A673 (cell line): ENCODE results near the gene MAML3. TPM values are rescaled to one million over a fixed set of nuclear protein-coding genes. Genes with fewer than 3 reads are reported as not detected.

Experiments
- BruUV-seq: library from RNA; stranded (reverse); fragments of 400-500 nt; replicated peaks from 2 replicates; lab custom pipeline; 2021; lab: Mats Ljungman, UMichigan
- CTCF ChIA-PET: fragments of 300-600 bp; sonication (Branson Sonifier 250); formaldehyde crosslinking; loops from one replicate; lab custom pipeline; 2022; ENCODE audit warnings: antibody characterized with exemption; lab: Charles Lee
- POLR2A ChIA-PET: fragments of 300-600 bp; sonication (Branson Sonifier 250); formaldehyde crosslinking; loops from one replicate; lab custom pipeline; 2022; ENCODE audit warnings: antibody characterized with exemption; ENCODE audit not compliant: low non-redundant PET; lab: Charles Lee
- DNase-seq: peaks from one replicate; pipeline ENCODE4 v3.0.0-alpha.2; 2015; ENCODE audit warnings: low spot score
- H3K27ac ChIP-seq: fragments of 200-600 bp; sonication (generic); 2 replicates; pipeline ENCODE4 v1.5.1; 2016; ENCODE audit warnings: mixed run types, low read depth, mild to moderate bottlenecking, mixed read lengths, antibody characterized with exemption, low read length; ENCODE audit not compliant: poor library complexity, severe bottlenecking
- H3K27me3 ChIP-seq: fragments of 200-600 bp; sonication (generic); replicated peaks from 2 replicates; pipeline ENCODE4 v1.6.1; 2017; ENCODE audit warnings: mixed run types, low read depth, mild to moderate bottlenecking, mixed read lengths, antibody characterized with exemption, low read length; ENCODE audit not compliant: insufficient read depth, poor library complexity
- H3K36me3 ChIP-seq: fragments of 200-600 bp; sonication (generic); 2 replicates; pipeline ENCODE4 v1.6.1; 2016; ENCODE audit warnings: mixed run types, mild to moderate bottlenecking, mixed read lengths, antibody characterized with exemption, low read length; ENCODE audit not compliant: insufficient read depth, poor library complexity, severe bottlenecking
- H3K4me1 ChIP-seq: fragments of 200-600 bp; sonication (generic); 2 replicates; pipeline ENCODE4 v1.6.1; 2017; ENCODE audit warnings: mixed run types, mild to moderate bottlenecking, mixed read lengths, antibody characterized with exemption, low read length; ENCODE audit not compliant: insufficient read depth, poor library complexity, severe bottlenecking
- H3K4me3 ChIP-seq: fragments of 200-600 bp; sonication (generic); 2 replicates; pipeline ENCODE4 v1.5.1; 2016; ENCODE audit warnings: low read depth, mixed run types, mild to moderate bottlenecking, mixed read lengths, low read length; ENCODE audit not compliant: poor library complexity, severe bottlenecking
- H3K9me3 ChIP-seq: fragments of 200-600 bp; sonication (generic); 2 replicates; pipeline ENCODE4 v1.6.1; 2016; ENCODE audit warnings: mixed run types, low read depth, mild to moderate bottlenecking, mixed read lengths, antibody characterized with exemption, low read length; ENCODE audit not compliant: poor library complexity, severe bottlenecking
- EZH2 ChIP-seq: fragments of 200-600 bp; sonication (generic); IDR thresholded peaks from 2 replicates; pipeline ENCODE4 v1.6.1; 2017; ENCODE audit warnings: borderline replicate concordance, low read depth, mild to moderate bottlenecking, mixed read lengths, antibody characterized with exemption, low read length; ENCODE audit not compliant: poor library complexity, severe bottlenecking
- intact Hi-C: fragments of 100-400 bp; cut with micrococcal nuclease; formaldehyde crosslinking; loops from one replicate; pipeline ENCODE4 v1.10.0; 2022; ENCODE audit not compliant: unreplicated experiment
- total RNA-seq: library from RNA; stranded (reverse); gene quantifications from 2 replicates; pipeline ENCODE4 v1.2.3, GENCODE V29; 2021
- TF ChIP-seq, protein P1 (sequence below): fragments of 300-800, 200-600 bp; sonication (generic); conservative IDR thresholded peaks from 2 replicates; pipeline ENCODE4 v1.5.1; 2017; ENCODE audit warnings: low read depth, mild to moderate bottlenecking, antibody characterized with exemption, low read length, moderate library complexity, mixed read lengths

The MAML3 gene
- total RNA-seq, 1 experiment from 2014 or later = 3.7 TPM

DNA sequence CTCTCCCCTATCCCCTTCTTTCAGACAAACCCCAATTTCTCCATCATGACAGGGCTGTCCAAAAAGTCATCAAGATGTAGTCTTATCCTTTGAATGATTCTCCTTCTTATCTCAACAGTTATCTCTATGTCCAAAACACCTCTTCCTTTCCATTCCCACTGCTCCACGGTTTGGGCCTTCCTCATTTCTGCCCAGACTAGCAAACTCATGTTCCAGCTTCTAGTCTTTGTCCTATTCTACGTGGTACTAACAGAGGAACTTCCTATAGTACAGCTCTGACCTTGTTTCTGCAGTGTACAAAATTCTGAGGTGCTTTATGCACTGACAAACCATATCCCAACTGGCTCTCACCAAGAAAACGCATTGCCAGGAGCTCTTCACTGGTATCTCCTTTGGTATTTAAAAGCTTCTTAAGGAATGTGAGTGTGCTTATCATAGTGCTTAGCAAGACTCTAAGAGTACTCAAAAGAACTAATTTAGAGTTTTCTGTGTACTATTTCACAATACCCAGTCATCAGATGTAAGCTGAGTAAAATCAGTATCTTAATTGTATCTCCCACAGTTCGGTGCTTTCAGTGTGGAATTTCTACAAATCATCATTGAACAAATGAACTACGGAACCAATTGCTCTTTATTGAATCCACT is 65.5 kb downstream of the MAML3 start:
- no peak overlapping the region for H3K27ac ChIP-seq
- intact Hi-C loops = no loop called here
- POLR2A ChIA-PET = no interaction called here

DNA sequence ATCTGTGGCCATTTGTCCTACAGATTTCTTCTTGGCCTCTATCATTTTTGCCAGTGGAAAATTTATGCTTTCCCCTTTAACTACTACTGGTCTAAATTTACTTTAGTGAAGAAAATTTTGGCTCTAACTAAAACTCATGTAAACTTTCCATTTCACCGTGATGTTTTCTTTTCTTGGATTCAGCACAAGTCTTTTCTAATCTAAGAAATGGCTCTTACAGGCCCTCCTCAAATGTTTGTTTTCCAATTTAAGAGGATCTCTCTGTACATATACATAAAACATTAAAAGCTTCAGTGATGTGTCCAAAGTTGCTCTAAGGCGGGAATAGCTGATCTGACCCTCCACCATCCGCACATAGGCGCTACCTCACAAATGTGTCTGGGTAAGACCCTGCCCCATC is 68.1 kb downstream of the MAML3 start:
- Histone ChIP-seq H3K27me3 (no peaks in the 10 kb centered on the region), H3K4me1 (no peaks in the 10 kb centered on the region), H3K27ac (no peak overlapping the region), H3K36me3 (no peaks in the 10 kb centered on the region), H3K9me3 (no peaks in the 10 kb centered on the region), H3K4me3 (no peak overlapping the region)
- TF ChIP-seq, protein P1, sequence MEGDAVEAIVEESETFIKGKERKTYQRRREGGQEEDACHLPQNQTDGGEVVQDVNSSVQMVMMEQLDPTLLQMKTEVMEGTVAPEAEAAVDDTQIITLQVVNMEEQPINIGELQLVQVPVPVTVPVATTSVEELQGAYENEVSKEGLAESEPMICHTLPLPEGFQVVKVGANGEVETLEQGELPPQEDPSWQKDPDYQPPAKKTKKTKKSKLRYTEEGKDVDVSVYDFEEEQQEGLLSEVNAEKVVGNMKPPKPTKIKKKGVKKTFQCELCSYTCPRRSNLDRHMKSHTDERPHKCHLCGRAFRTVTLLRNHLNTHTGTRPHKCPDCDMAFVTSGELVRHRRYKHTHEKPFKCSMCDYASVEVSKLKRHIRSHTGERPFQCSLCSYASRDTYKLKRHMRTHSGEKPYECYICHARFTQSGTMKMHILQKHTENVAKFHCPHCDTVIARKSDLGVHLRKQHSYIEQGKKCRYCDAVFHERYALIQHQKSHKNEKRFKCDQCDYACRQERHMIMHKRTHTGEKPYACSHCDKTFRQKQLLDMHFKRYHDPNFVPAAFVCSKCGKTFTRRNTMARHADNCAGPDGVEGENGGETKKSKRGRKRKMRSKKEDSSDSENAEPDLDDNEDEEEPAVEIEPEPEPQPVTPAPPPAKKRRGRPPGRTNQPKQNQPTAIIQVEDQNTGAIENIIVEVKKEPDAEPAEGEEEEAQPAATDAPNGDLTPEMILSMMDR = no peak
- TF ChIP-seq EZH2 = no peak
- intact Hi-C loops = no loop called here
- BruUV-seq = no TSS peak
- ChIA-PET POLR2A (no interaction called here), CTCF (no interaction called here)
- DNase-seq = no peak

More for the DNA sequence above, 65.5 kb downstream of the MAML3 start:
- no peaks in the 10 kb centered on the region for H3K27me3 ChIP-seq
- CTCF ChIA-PET = no interaction called here
- H3K36me3 ChIP-seq = no peaks in the 10 kb centered on the region
- H3K4me1 ChIP-seq = peaks cover 8% of the 10 kb centered on the region
- no TSS peak for BruUV-seq
- TF ChIP-seq, protein P1 = no peak
- TF ChIP-seq EZH2 = no peak
- no peak overlapping the region for H3K4me3 ChIP-seq
- no peaks in the 10 kb centered on the region for H3K9me3 ChIP-seq
- no peak for DNase-seq

DNA sequence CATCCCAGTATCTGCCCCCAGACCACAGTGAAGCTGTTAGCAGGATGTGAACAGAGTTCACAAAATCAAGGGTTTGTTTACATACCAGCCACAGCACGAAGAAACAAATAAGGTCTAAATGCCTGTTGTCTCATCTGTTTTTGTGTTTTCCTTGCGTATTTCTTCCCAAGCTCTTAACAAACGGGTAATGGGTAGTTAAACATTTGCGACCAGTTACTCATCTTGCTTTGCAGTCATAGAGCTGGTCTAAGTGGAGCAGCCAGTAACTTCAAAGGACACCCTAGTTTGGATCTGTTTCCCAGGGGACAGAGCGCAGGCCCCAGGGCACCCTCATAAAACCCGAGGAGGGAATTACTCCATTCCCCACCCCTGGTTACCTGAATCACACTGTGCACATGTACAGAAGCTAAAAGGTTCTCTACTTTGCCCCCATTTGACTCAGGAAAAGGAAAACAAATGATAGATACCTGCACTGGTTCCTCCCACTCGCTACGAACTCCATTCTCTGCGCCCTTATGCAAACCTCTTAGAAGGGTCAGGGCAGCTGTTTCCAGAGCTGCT is 68.8 kb downstream of the MAML3 start:
- ChIA-PET CTCF (no interaction called here), POLR2A (no interaction called here)
- H3K4me3 ChIP-seq = no peak overlapping the region
- H3K27ac ChIP-seq = no peak overlapping the region
- intact Hi-C loops = no loop called here
- no TSS peak for BruUV-seq
- no peak for TF ChIP-seq EZH2
- TF ChIP-seq, protein P1 = no peak
- H3K9me3 ChIP-seq = no peaks in the 10 kb centered on the region
- H3K27me3 ChIP-seq = no peaks in the 10 kb centered on the region
- DNase-seq = no peak
- no peaks in the 10 kb centered on the region for H3K4me1 ChIP-seq
- H3K36me3 ChIP-seq = no peaks in the 10 kb centered on the region
